GM03348 (cell line): ENCODE data around the gene ADGRL3.
"Not testable (repeated sequence)": the region's sequence is repeated elsewhere in the genome, so short reads cannot be mapped to it uniquely, and the experiment has no call there.

Experiments used
- DNase-seq: peaks from one replicate; pipeline ENCODE4 v3.0.0; 2012; ENCODE audit warnings: low spot score

The ADGRL3 gene

GRCh38 chr4:61350932-61351331 lies 150.8 kb downstream of the ADGRL3 start:
- DNase-seq = no peak

GRCh38 chr4:61356696-61357095 lies 156.6 kb downstream of the ADGRL3 start:
- no peak for DNase-seq

- no peak for DNase-seq
These were observed 159.2 kb downstream of the ADGRL3 start for GRCh38 chr4:61359301-61359700.

DNA sequence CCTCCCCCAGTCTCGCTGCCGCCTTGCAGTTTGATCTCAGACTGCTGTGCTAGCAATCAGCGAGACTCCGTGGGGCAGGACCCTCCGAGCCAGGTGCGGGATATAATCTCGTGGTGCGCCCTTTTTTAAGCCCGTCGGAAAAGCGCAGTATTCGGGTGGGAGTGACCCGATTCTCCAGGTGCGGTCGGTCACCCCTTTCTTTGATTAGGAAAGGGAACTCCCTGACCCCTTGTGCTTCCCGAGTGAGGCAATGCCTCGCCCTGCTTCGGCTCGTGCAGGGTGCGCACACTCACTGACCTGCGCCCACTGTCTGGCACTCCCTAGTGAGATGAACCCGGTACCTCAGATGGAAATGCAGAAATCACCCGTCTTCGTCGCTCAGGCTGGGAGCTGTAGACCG lies 172.7 kb downstream of the ADGRL3 start:
- DNase-seq = not testable (repeated sequence)

DNA sequence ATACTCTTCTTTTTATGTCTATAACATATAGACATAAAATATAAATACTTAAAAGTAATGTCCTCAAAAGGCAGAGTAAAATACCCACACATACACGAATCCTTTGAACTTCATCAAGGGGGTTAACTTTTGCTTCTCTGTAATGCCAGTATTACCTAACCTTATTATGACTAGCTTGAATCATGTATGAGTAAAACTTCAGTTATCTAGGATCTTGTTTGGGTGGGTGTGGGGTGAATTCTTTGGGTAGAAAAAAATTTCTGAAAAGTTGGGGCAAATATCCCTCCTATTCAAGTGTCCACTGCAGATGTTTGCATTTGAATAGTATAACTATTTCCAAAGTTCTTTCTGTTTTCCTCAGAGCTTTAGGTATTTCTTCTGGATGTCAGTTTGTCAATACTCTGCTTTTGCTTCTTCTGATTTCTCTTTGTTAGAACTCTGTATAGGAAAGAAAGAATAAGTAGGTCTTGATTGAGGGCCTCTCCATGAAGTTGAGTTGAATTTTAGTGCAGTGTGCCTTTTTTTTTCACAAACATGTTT lies 173.8 kb downstream of the ADGRL3 start:
- no peak for DNase-seq

DNA sequence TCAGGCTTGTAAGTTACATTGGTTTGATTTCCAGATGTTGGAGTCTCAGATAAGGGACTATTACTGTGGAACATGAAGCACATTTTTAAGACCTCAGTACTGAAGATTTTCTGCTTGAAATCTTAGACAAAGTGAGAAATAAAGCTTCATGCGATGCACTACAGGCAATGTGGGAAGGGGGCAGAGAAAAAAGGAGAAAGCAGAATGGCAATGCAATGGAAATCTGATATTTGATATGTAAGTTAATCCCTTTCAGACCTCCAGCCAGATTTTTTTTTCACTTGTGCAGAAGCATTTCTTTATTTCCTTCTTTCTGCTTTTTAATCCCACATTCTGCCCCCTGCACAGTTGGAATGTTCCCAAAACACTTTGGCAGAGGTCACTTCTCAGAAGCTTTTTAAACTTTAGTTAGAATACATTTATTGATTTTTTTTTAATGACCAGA lies 174.3 kb downstream of the ADGRL3 start:
- no peak for DNase-seq

GRCh38 chr4:61375301-61375700 lies 175.2 kb downstream of the ADGRL3 start:
- no peak for DNase-seq

- no peak for DNase-seq
These were observed 176.2 kb downstream of the ADGRL3 start for GRCh38 chr4:61376301-61376700.

- no peak for DNase-seq
These were observed 179.3 kb downstream of the ADGRL3 start for GRCh38 chr4:61379406-61379805.

DNA sequence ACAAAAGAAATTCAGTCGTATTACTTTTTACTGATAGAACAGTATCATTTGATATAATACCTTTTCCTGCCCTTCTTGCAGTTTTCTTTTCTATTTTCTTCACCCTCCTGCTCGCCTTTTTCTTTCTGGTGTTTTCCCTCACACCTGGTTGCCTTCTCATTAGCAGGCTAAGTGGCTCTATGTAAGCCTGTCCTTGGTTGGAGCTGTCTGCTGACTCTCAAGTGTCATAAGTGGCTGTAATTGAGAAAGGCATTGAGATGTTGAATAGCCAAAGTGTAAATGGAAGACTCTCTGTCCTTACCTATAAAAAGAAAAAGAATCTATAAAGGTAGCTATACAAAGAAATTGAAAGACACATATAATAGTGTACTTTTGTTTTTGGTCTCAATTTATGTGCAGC lies 180.7 kb downstream of the ADGRL3 start:
- no peak for DNase-seq

- DNase-seq = no peak
These were observed 185.1 kb downstream of the ADGRL3 start for GRCh38 chr4:61385256-61385655.

DNA sequence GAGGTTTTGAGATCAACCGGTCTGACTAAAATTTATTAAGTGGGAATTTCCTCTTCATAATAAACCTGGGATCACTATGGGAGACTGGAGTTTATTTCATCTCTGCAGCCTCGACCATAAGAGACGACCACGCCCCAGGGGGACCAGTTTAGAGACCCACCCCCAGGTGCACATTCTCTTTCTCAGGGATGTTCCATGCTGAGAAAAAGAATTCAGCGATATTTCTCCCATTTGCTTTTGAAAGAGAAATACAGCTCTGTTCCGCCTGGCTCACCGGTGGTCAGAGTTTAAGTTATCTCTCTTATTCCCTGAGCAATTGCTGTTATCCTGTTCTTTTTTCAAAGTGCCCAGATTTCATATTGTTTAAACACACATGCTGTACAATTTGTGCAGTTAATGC lies 187.2 kb downstream of the ADGRL3 start:
- not testable (repeated sequence) for DNase-seq

DNA sequence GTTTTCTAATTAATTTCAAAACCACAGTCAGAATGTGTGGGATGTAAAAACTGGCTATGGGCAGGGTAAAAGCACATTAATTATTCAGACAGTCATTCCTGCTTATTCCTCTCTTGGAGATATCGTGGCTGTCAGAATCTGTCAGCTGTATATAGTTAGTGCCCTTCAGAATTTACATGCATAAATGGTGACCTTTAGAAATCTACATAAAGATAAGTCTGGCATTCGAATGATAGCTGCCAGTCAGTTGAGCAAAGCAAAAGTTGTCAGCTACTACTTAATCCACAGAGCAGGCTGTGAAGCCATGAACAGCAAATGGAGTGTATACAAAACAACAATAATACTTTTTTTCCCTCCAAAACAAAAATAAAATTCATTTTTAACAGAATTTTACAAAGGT lies 189.5 kb downstream of the ADGRL3 start:
- DNase-seq = no peak

DNA sequence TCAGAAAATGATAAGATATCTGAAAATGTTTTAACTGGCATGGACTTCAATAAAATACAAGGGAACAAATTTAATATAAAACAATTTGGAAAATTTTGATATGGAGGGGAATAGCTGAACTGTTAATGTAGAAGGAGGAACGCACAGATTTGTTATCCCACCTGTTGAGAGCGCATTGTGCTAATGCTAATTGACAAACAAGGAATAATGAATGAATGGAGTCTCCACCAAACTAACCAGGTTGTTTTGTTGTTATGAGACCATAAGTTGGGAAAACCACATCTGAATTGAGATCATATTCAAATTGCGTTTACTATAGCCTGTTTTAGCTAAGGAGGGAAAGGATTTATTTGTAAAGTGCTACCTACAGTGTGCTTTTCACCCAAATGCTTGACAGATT lies 195.6 kb downstream of the ADGRL3 start:
- no peak for DNase-seq

DNA sequence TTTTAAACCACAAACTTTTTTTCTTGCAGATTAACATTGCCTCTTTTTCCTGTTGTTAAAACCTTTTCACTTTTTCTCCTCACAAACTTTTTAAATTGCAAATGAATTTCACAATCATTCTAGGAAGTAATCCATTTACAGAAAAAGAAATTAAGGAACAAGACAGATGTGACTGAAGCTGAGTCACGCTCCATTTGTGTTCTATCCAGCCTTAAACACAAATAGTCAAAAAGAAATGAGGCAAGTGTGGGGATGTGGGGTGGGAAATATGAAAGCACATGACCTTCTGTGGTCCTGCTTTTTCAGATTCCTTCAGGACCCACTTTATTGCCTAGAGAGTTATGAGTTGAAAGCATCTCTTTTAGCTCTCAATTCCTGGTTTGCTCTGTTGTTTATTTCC lies 197.0 kb downstream of the ADGRL3 start:
- DNase-seq = no peak

- DNase-seq = no peak
These were observed 200.4 kb downstream of the ADGRL3 start for GRCh38 chr4:61400439-61401038.

GRCh38 chr4:61401771-61402170 lies 201.6 kb downstream of the ADGRL3 start:
- no peak for DNase-seq

GRCh38 chr4:61405307-61405706 lies 205.2 kb downstream of the ADGRL3 start:
- DNase-seq = no peak

DNA sequence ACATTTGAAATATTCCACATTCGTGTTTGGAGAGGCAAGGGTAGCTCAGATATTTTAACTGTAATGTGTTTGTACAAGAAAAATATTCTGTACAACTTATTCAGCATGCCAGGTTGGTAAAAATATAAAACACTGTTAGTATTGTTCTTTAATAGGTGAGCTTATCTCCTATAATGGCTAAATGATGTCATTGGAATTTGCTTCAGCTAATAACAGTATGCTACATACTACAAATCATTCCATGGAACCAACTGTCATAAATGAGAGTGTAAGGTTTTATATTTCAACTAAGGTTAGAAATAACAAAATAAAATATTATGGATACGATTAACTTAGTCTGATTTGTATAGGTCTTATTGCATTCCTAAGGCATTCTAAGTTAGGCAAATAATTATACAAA lies 206.6 kb downstream of the ADGRL3 start:
- DNase-seq = no peak

- DNase-seq = no peak
These were observed 207.8 kb downstream of the ADGRL3 start for GRCh38 chr4:61407642-61408618.

GRCh38 chr4:61408861-61409260 lies 208.7 kb downstream of the ADGRL3 start:
- DNase-seq = no peak

- DNase-seq = no peak
These were observed 211.1 kb downstream of the ADGRL3 start for GRCh38 chr4:61411241-61411640.

GRCh38 chr4:61425315-61425714 lies 225.2 kb downstream of the ADGRL3 start:
- DNase-seq = no peak
